Endothelial cell of umbilical vein (primary cell): ENCODE results near the gene B3GNT7. TPM values are rescaled to one million over a fixed set of nuclear protein-coding genes. Genes with fewer than 3 reads are reported as not detected.

Experiments
- BruUV-seq: library from RNA; stranded (reverse); fragments of 400-500 nt; replicated peaks from 2 replicates; lab custom pipeline; 2021; lab: Mats Ljungman, UMichigan
- CTCF ChIA-PET: fragments of 300-600, 350-600 bp; sonication (Branson Sonifier 250); formaldehyde crosslinking; loops from one replicate; lab custom pipeline; 2021; ENCODE audit warnings: antibody characterized with exemption, inconsistent platforms; lab: Charles Lee
- POLR2A ChIA-PET: fragments of 300-600, 350-600 bp; sonication (Branson Sonifier 250); formaldehyde crosslinking; loops from one replicate; lab custom pipeline; 2021; ENCODE audit warnings: antibody characterized with exemption, inconsistent platforms; lab: Charles Lee
- DNase-seq: peaks from one replicate; pipeline ENCODE4 v3.0.0-alpha.2; 2011; ENCODE audit warnings: low read depth, low spot score
- FAIRE-seq: peaks from 2 replicates; lab custom pipeline; 2011; peaks lifted over from hg19 to GRCh38; lab: Jason Lieb, UNC
- H2AFZ ChIP-seq: 2 replicates; pipeline ENCODE4 v1.6.0; 2012; ENCODE audit warnings: low read depth, low read length, control low read depth, inconsistent platforms
- H3K27ac ChIP-seq: 2 replicates; pipeline ENCODE4 v1.5.1; 2011; ENCODE audit warnings: low read depth, mild to moderate bottlenecking, control low read depth, low read length, moderate library complexity; ENCODE audit not compliant: insufficient read depth
- H3K27me3 ChIP-seq, 2 experiments: 2 replicates each; pipeline versions ENCODE4 v1.6.0 to v1.6.1; 2011; ENCODE audit warnings: low read length in 2 of 2, mixed read lengths in 1 of 2; ENCODE audit not compliant: control insufficient read depth in 2 of 2, insufficient read depth in 2 of 2
- H3K36me3 ChIP-seq, 2 experiments: 2 replicates in 1 of 2; 3 replicates in 1 of 2; pipeline ENCODE4 v1.5.1; 2011; ENCODE audit warnings: low read length in 2 of 2, mild to moderate bottlenecking in 1 of 2, moderate library complexity in 1 of 2; ENCODE audit not compliant: control insufficient read depth in 2 of 2, insufficient read depth in 2 of 2; ENCODE audit errors: extremely low read depth in 1 of 2
- H3K4me1 ChIP-seq: 3 replicates; pipeline ENCODE4 v1.5.1; 2011; ENCODE audit warnings: mild to moderate bottlenecking, low read length; ENCODE audit not compliant: control insufficient read depth, insufficient read depth; ENCODE audit errors: extremely low read depth
- H3K4me2 ChIP-seq: 2 replicates; pipeline ENCODE4 v1.6.1; 2011; ENCODE audit warnings: low read length, control low read depth, mixed read lengths; ENCODE audit not compliant: insufficient read depth
- H3K4me3 ChIP-seq, 3 experiments: fragments of 200-600 bp in 1 of 3; sonication (generic), shearing (Covaris generic) in 1 of 3; replicated peaks in 1 of 3; 2 replicates each; pipeline ENCODE4 v1.5.1; 2011 to 2016; ENCODE audit warnings: control low read depth in 3 of 3, low read length in 3 of 3, mild to moderate bottlenecking in 2 of 3, inconsistent platforms in 1 of 3, low read depth in 1 of 3, moderate library complexity in 1 of 3; ENCODE audit not compliant: insufficient read depth in 1 of 3
- H3K79me2 ChIP-seq: 2 replicates; pipeline ENCODE4 v1.6.0; 2012; ENCODE audit warnings: low read length, inconsistent platforms; ENCODE audit not compliant: control insufficient read depth, insufficient read depth
- H3K9ac ChIP-seq: replicated peaks from 2 replicates; pipeline ENCODE3; 2011; ENCODE audit warnings: low read length, control low read depth; ENCODE audit not compliant: insufficient read depth; ENCODE audit errors: extremely low read depth
- H3K9me1 ChIP-seq: replicated peaks from 3 replicates; pipeline ENCODE4 v1.6.0; 2011; ENCODE audit warnings: mild to moderate bottlenecking, low read length; ENCODE audit not compliant: control insufficient read depth, insufficient read depth; ENCODE audit errors: extremely low read depth
- H3K9me3 ChIP-seq: replicated peaks from 2 replicates; pipeline ENCODE4 v1.5.1; 2012; ENCODE audit warnings: low read length, inconsistent platforms; ENCODE audit not compliant: control insufficient read depth, insufficient read depth
- H4K20me1 ChIP-seq: replicated peaks from 2 replicates; pipeline ENCODE3; 2011; ENCODE audit warnings: mild to moderate bottlenecking, low read length; ENCODE audit not compliant: control insufficient read depth, insufficient read depth; ENCODE audit errors: extremely low read depth
- EZH2 ChIP-seq: IDR thresholded peaks from 2 replicates; pipeline ENCODE4 v1.6.1; 2012; ENCODE audit warnings: borderline replicate concordance, low read depth, mild to moderate bottlenecking, moderate library complexity, low read length, inconsistent platforms; ENCODE audit not compliant: severe bottlenecking
- GATA2 ChIP-seq: IDR thresholded peaks from 2 replicates; pipeline ENCODE4 v1.7.0; 2011; ENCODE audit warnings: low read depth, mild to moderate bottlenecking, moderate library complexity, mixed read lengths, low read length; ENCODE audit not compliant: insufficient read length, insufficient read depth
- MYC ChIP-seq: IDR thresholded peaks from one replicate; pipeline ENCODE4 v1.6.1; 2011; ENCODE audit warnings: mild to moderate bottlenecking, low read depth, low read length
- POLR2A ChIP-seq: IDR thresholded peaks from 2 replicates; pipeline ENCODE4 v1.6.1; 2012; ENCODE audit warnings: low read depth, mild to moderate bottlenecking, control low read depth, low read length
- POLR2AphosphoS5 ChIP-seq: IDR thresholded peaks from 2 replicates; pipeline ENCODE4 v1.6.1; 2012; ENCODE audit warnings: low read depth, mild to moderate bottlenecking, control low read depth, low read length, moderate library complexity; ENCODE audit not compliant: insufficient read depth
- dilution Hi-C: fragments of 300-500 bp; cut with MboI; formaldehyde crosslinking; loops from one replicate; pipeline ENCODE4 v1.15.0; 2019; ENCODE audit warnings: low sequenced_read_pairs; ENCODE audit not compliant: extremely low pct_ligation_motif_present
- intact Hi-C: fragments of 100-400 bp; cut with micrococcal nuclease; formaldehyde crosslinking; loops from one replicate; pipeline ENCODE4 v1.10.0; 2022
- polyA plus RNA-seq, 4 experiments: library from polyadenylated mRNA; depleted of rRNA in 3 of 4; stranded (reverse) in 3 of 4; unstranded in 1 of 4; fragments of >200 nt; gene quantifications; 2 replicates each; pipeline versions ENCODE4 v1.2.1 to v1.2.3, GENCODE V29; 2011 to 2012; ENCODE audit warnings: missing spikeins in 1 of 4
- total RNA-seq: library from RNA; stranded (reverse); gene quantifications from 2 replicates; pipeline ENCODE4 v1.2.3, GENCODE V29; 2021
- TF ChIP-seq, protein P1 (sequence below), 2 donors: IDR thresholded peaks; 1 replicate in 1 of 2; 2 replicates in 1 of 2; pipeline ENCODE4 v1.5.1; 2011; ENCODE audit warnings: low read length in 2 of 2, mild to moderate bottlenecking in 2 of 2, moderate library complexity in 2 of 2, control low read depth in 1 of 2, inconsistent platforms in 1 of 2, low read depth in 1 of 2; ENCODE audit not compliant: insufficient read depth in 1 of 2; ENCODE audit errors: extremely low read depth in 1 of 2
- TF ChIP-seq, protein P2 (sequence below): IDR thresholded peaks from 2 replicates; pipeline ENCODE4 v1.6.1; 2011; ENCODE audit not compliant: insufficient read depth, insufficient read length

The B3GNT7 gene
- total and polyA plus RNA-seq, 2 donors (not counting 3 experiments of a cell fraction or from before 2014, with no cell fraction given): 0.39 to 1.2 TPM

DNA sequence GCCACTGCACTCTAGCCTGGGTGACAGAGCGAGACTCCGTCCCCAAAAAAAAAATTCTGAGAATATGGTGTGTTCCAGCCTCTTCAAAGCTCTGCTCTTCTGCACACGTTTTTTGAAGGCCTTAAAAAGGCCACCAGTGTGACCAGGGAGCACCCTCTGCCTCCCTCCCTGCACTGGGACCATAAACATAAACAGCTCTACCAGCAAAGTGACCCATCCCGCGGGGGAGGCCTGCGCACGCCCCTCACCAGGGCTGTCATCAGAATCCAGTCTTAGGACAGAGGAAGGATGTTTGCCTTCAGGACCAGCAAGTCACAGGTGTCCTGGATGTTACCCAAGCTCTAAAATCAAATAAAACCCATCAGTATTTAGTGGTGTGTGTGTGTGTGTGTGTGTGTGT is 23.2 kb upstream of the B3GNT7 start:
- Histone ChIP-seq H3K9me3 (no peaks in the 10 kb centered on the region), H3K27ac (no peak overlapping the region), H3K79me2 (no peaks in the 10 kb centered on the region), H3K4me1 (no peaks in the 10 kb centered on the region), H4K20me1 (no peaks in the 10 kb centered on the region), H2AFZ (no peak overlapping the region), H3K9ac (no peak overlapping the region), H3K27me3 (peaks cover 0 to 4% of the 10 kb centered on the region in 2 experiments), H3K9me1 (no peaks in the 10 kb centered on the region), H3K4me2 (no peak overlapping the region), H3K4me3 (no peak overlapping the region), H3K36me3 (no peaks in the 10 kb centered on the region)
- FAIRE-seq (no peak), DNase-seq (no peak)
- intact Hi-C loops (no loop called here), dilution Hi-C loops (no loop called here)
- ChIA-PET CTCF (interaction anchor here (2.2 kb wide), 1 partner anchor 16 kb away, joined by 7 read pairs; no protein-coding TSS in a partner anchor), POLR2A (interaction anchor here (0.8 kb wide), 1 partner anchor 78 kb away, joined by 6 read pairs; no protein-coding TSS in a partner anchor)
- TF ChIP-seq POLR2A: no peak
- TF ChIP-seq MYC: no peak
- TF ChIP-seq POLR2AphosphoS5: no peak
- TF ChIP-seq, protein P1, sequence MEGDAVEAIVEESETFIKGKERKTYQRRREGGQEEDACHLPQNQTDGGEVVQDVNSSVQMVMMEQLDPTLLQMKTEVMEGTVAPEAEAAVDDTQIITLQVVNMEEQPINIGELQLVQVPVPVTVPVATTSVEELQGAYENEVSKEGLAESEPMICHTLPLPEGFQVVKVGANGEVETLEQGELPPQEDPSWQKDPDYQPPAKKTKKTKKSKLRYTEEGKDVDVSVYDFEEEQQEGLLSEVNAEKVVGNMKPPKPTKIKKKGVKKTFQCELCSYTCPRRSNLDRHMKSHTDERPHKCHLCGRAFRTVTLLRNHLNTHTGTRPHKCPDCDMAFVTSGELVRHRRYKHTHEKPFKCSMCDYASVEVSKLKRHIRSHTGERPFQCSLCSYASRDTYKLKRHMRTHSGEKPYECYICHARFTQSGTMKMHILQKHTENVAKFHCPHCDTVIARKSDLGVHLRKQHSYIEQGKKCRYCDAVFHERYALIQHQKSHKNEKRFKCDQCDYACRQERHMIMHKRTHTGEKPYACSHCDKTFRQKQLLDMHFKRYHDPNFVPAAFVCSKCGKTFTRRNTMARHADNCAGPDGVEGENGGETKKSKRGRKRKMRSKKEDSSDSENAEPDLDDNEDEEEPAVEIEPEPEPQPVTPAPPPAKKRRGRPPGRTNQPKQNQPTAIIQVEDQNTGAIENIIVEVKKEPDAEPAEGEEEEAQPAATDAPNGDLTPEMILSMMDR (IDR thresholded peaks at IDR 0.05; ENCODE audit: extremely low read depth in 1 of 2, insufficient read depth in 1 of 2, low read depth in 1 of 2, low read length in 2 of 2): no peak
- TF ChIP-seq GATA2: no peak
- TF ChIP-seq, protein P2, sequence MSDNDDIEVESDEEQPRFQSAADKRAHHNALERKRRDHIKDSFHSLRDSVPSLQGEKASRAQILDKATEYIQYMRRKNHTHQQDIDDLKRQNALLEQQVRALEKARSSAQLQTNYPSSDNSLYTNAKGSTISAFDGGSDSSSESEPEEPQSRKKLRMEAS: no peak
- TF ChIP-seq EZH2: no peak
- no TSS peak for BruUV-seq
